Jurkat, Clone E6-1 (cell line): ENCODE data around the gene CDKN3.
"Not testable (repeated sequence)": the region's sequence is repeated elsewhere in the genome, so short reads cannot be mapped to it uniquely, and the experiment has no call there.

Source experiments
- DNase-seq: peaks from one replicate; pipeline ENCODE4 v3.0.0-alpha.2; 2011; ENCODE audit warnings: low read depth, low spot score
- H3K4me3 ChIP-seq: 2 replicates; pipeline ENCODE4 v1.5.1; 2011; ENCODE audit warnings: mild to moderate bottlenecking, low read length, control low read depth, moderate library complexity

CDKN3 gene

GRCh38 chr14:54447231-54447692, 50.5 kb downstream of the CDKN3 start:
- H3K4me3 ChIP-seq: no peak overlapping the region
- no peak for DNase-seq

- no peak for DNase-seq
- no peak overlapping the region for H3K4me3 ChIP-seq
These were observed 53.7 kb downstream of the CDKN3 start for GRCh38 chr14:54450535-54450934.

- no peak overlapping the region for H3K4me3 ChIP-seq
- DNase-seq: no peak
These were observed 54.4 kb downstream of the CDKN3 start for GRCh38 chr14:54451121-54451601.

GRCh38 chr14:54451961-54452360, 55.2 kb downstream of the CDKN3 start:
- no peak for DNase-seq

GRCh38 chr14:54453252-54453651, 56.4 kb downstream of the CDKN3 start:
- no peak overlapping the region for H3K4me3 ChIP-seq
- DNase-seq: no peak

More at GRCh38 chr14:54451961-54452360, 55.2 kb downstream of the CDKN3 start:
- H3K4me3 ChIP-seq: no peak overlapping the region

GRCh38 chr14:54453990-54454389, 57.2 kb downstream of the CDKN3 start:
- not testable (repeated sequence) for DNase-seq, H3K4me3 ChIP-seq

GRCh38 chr14:54455363-54455762, 58.6 kb downstream of the CDKN3 start:
- no peak for DNase-seq
- no peak overlapping the region for H3K4me3 ChIP-seq

GRCh38 chr14:54456820-54457608, 60.2 kb downstream of the CDKN3 start:
- not testable (repeated sequence) for DNase-seq, H3K4me3 ChIP-seq

- no peak for DNase-seq
- H3K4me3 ChIP-seq: no peak overlapping the region
These were observed 60.8 kb downstream of the CDKN3 start for GRCh38 chr14:54457609-54457996.

- DNase-seq, H3K4me3 ChIP-seq: not testable (repeated sequence)
These were observed 61.7 kb downstream of the CDKN3 start for GRCh38 chr14:54458536-54458935.

- no peak overlapping the region for H3K4me3 ChIP-seq
- DNase-seq: no peak
These were observed 62.3 kb downstream of the CDKN3 start for GRCh38 chr14:54459106-54459505.

- no peak overlapping the region for H3K4me3 ChIP-seq
- no peak for DNase-seq
These were observed 65.2 kb downstream of the CDKN3 start for GRCh38 chr14:54462048-54462447.

- DNase-seq: no peak
- H3K4me3 ChIP-seq: no peak overlapping the region
These were observed 68.8 kb downstream of the CDKN3 start for GRCh38 chr14:54465654-54466053.

GRCh38 chr14:54467280-54467679, 70.5 kb downstream of the CDKN3 start:
- no peak for DNase-seq
- H3K4me3 ChIP-seq: no peak overlapping the region
